NT2/D1 (cell line): ENCODE results near the gene SLC26A6.

Experiments used
- DNase-seq: peaks from one replicate; pipeline ENCODE4 v3.0.0-alpha.2; 2011; ENCODE audit warnings: low read depth, low spot score
- H3K27me3 ChIP-seq: 2 replicates; pipeline ENCODE4 v1.6.0; 2011; ENCODE audit warnings: mild to moderate bottlenecking; ENCODE audit not compliant: insufficient read length, insufficient read depth
- H3K36me3 ChIP-seq: 2 replicates; pipeline ENCODE4 v1.6.1; 2011; ENCODE audit warnings: mild to moderate bottlenecking, low read length, mixed read lengths; ENCODE audit not compliant: insufficient read depth, insufficient read length
- H3K4me1 ChIP-seq: 2 replicates; pipeline ENCODE4 v1.5.1; 2011; ENCODE audit not compliant: insufficient read depth, insufficient read length
- H3K4me3 ChIP-seq: 2 replicates; pipeline ENCODE4 v1.5.1; 2011; ENCODE audit warnings: low read depth; ENCODE audit not compliant: insufficient read length
- H3K9ac ChIP-seq: 2 replicates; pipeline ENCODE4 v1.6.0; 2011; ENCODE audit warnings: low read depth; ENCODE audit not compliant: insufficient read length
- H3K9me3 ChIP-seq: 2 replicates; pipeline ENCODE4 v1.5.1; 2011; ENCODE audit warnings: mild to moderate bottlenecking, low read length; ENCODE audit not compliant: insufficient read depth
- SUZ12 ChIP-seq: IDR thresholded peaks from 2 replicates; pipeline ENCODE4 v1.6.1; 2011; ENCODE audit not compliant: insufficient read length, insufficient read depth; ENCODE audit errors: extremely low read depth
- YY1 ChIP-seq: IDR thresholded peaks from 2 replicates; pipeline ENCODE4 v1.6.1; 2011; ENCODE audit not compliant: insufficient read length, insufficient read depth
- ZNF274 ChIP-seq: IDR thresholded peaks from 2 replicates; pipeline ENCODE4 v1.6.1; 2011; ENCODE audit warnings: mild to moderate bottlenecking, low read depth, low read length

SLC26A6 gene

DNA sequence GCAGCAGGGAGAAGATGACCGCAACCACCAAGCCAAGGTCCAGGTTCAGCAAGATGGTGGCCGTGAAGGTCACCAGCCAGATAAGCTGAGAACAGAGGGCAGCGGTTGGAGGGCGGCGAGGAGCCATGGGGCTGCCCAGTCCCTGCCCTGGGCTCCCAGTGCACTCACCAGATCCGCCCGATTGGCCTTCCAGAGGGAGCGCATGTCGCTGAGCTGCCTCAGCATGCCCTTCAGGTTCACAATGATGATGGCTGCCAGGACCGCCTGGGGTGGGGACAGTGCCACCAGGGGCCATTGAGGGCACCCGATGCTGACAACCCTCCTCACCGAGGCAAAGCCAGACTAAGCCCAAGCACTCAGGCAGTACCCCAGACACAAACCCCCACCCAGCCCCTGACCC, 5.4 kb downstream of the SLC26A6 start:
- DNase-seq = no peak
- Histone ChIP-seq H3K9ac (no peak overlapping the region), H3K27me3 (no peaks in the 10 kb centered on the region), H3K4me3 (no peak overlapping the region), H3K9me3 (no peaks in the 10 kb centered on the region), H3K4me1 (peaks cover 10% of the 10 kb centered on the region), H3K36me3 (peaks cover 91% of the 10 kb centered on the region)
- TF ChIP-seq ZNF274 (no peak), SUZ12 (no peak), YY1 (no peak)

DNA sequence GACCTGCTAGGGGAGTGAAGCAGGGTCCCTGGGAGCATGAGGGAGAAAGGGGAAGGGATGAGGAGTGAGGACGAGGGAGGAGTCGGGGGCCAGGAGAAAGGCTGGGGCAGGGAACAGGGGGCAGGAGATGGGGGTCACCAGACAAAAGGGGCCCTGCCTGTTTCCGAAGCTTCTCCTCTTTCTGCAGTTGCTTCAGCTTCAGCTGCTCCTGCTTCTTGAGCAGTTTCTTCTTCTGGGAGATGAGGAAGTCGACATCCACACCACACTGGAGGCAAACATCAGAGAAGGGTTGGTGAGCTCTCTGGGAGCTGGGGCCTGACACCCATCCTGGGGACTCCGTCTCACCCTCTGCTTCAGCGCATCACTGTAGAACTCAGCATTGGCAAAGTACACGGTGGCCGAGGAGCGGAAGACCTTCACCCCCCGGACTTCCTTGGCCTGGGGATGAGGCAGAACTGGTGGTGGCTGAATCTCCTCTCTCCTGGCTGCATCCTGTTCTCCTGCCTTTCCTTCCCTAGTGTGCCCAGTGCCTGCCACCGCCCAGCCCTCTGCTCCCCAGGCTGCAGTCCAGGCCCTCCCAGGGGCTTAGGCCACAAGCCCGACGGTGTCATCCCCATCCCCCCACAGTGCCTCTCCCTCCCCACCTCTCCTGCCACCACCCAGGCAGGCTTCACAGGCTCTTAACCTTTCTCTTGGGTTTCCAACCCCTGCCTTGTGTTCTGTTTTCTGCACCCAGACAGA, 6.8 kb downstream of the SLC26A6 start:
- no peak for TF ChIP-seq ZNF274
- no peak for TF ChIP-seq YY1
- TF ChIP-seq SUZ12 = no peak
- no peaks in the 10 kb centered on the region for H3K27me3 ChIP-seq
- H3K36me3 ChIP-seq = peaks cover 95% of the 10 kb centered on the region
- H3K9me3 ChIP-seq = no peaks in the 10 kb centered on the region
- peaks cover 9% of the 10 kb centered on the region for H3K4me1 ChIP-seq
- DNase-seq = no peak
- no peak overlapping the region for H3K4me3 ChIP-seq
- no peak overlapping the region for H3K9ac ChIP-seq

DNA sequence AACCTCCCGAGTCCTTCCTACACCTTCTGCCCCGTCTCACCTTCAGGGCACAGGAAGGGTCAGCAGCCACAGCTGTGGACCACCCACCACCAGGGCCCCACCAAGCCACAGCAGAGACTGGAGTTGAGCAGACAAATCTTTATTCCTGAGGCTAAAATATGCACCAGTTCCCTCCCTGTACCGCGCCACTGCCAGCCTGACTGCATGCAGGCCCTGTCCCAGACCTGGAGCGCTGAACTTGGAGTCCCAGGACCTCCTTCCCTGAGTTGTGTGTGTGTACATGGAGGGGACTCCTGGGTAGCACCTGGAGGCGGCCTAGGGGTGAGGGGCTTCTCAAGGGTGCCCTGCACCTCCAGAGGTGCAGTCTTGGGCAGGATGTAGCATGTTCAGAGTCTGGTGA, 9.7 kb downstream of the SLC26A6 start:
- no peak overlapping the region for H3K9ac ChIP-seq
- H3K4me1 ChIP-seq = peaks cover 6% of the 10 kb centered on the region
- DNase-seq = no peak
- H3K27me3 ChIP-seq = no peaks in the 10 kb centered on the region
- TF ChIP-seq ZNF274 (no peak), SUZ12 (no peak), YY1 (no peak)
- peaks cover 74% of the 10 kb centered on the region for H3K36me3 ChIP-seq
- H3K4me3 ChIP-seq = no peak overlapping the region
- no peaks in the 10 kb centered on the region for H3K9me3 ChIP-seq

DNA sequence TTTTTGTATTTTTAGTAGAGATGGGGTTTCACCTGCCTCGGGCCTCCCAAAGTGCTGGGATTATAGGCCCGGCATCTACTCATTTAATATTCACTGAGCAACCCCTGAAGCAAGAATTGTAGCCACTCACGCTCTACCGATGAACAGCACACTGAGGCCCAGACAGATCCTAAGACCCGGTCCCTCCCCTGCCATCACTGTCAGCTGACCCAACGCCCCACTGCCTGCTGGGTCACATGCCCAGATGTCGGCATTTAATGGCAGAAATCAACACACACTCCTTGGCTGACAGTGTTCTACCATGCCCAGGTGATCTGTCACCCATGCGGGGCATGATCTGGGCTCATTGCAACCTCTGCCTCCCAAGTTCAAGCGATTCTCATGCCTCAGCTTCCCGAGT, 10.5 kb downstream of the SLC26A6 start:
- peaks cover 3% of the 10 kb centered on the region for H3K4me1 ChIP-seq
- TF ChIP-seq ZNF274 (no peak), YY1 (no peak), SUZ12 (no peak)
- H3K9ac ChIP-seq = no peak overlapping the region
- H3K27me3 ChIP-seq = no peaks in the 10 kb centered on the region
- no peaks in the 10 kb centered on the region for H3K9me3 ChIP-seq
- DNase-seq = no peak
- H3K4me3 ChIP-seq = no peak overlapping the region
- peaks cover 69% of the 10 kb centered on the region for H3K36me3 ChIP-seq

DNA sequence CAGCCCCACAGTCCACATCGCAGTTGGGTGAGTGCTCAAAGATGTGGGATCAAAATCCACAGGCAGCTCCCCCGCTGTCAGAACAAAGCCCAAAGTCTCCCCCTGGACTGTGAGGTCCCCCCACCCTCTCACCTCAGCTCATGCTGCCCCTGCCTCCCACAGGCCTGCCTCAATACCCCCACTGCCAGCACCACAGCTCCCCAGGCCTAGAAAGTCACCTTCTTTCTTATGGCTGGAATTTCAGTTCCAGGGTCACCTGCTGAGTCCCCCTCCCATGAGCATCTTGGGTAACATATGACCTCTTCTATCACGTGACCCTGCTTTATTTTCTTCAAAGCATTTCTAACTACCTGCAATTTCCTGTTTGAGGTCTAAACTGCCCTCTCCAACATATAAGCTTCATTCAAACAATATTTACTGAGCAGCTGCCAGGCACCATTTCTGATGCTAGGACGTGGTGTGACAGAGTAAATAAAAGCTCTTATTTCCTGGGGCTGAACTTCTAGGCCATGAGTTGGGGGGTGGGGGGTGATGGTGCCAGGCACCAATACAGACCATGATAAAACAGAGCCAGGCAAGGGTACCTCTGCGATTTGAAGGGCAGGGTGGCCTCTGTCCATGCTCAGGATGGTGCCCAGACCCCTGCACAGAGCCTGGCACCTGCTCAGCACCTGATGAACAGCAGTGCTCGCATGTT, 11.3 kb downstream of the SLC26A6 start:
- Histone ChIP-seq H3K4me1 (no peaks in the 10 kb centered on the region), H3K9me3 (peaks cover 3% of the 10 kb centered on the region), H3K4me3 (no peak overlapping the region), H3K36me3 (peaks cover 63% of the 10 kb centered on the region), H3K27me3 (no peaks in the 10 kb centered on the region), H3K9ac (no peak overlapping the region)
- no peak for DNase-seq
- TF ChIP-seq SUZ12 (no peak), YY1 (no peak), ZNF274 (no peak)

DNA sequence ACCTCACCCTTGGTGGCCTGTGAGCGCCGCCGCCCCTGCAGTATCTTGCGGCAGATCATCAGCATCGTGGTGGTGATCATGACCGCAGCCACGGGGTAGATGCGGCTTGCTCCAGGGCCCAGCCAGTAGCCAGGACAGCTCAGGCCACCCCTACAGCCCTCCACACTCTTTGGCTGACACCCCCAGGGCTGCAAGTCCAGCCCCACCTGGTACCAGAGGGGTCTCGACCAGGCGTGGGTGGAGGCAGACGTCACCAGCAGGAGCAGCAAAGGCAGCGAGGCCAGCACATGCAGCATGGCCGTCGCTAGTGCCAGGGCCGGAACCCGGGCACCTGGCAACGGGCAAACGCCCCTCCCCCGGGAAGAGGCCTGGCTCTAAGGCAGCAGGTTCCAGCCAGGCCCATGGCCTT, 13.8 kb downstream of the SLC26A6 start, which contains the start of gene TMEM89:
TMEM89 (minus strand) TSS at position 309 of the 409 bp plus-strand sequence; CDS start at position 296, 13 bp downstream.
- no peaks in the 10 kb centered on the region for H3K4me1 ChIP-seq
- H3K27me3 ChIP-seq = no peaks in the 10 kb centered on the region
- no peak within 1 kb of the TSS for H3K9ac ChIP-seq
- no peak within 1 kb of the TSS for H3K4me3 ChIP-seq
- no peak for TF ChIP-seq ZNF274
- TF ChIP-seq YY1 = no peak
- no peak for TF ChIP-seq SUZ12
- peaks cover 28% of the 10 kb centered on the region for H3K9me3 ChIP-seq
- DNase-seq = no peak
- peaks cover 44% of the 10 kb centered on the region for H3K36me3 ChIP-seq

DNA sequence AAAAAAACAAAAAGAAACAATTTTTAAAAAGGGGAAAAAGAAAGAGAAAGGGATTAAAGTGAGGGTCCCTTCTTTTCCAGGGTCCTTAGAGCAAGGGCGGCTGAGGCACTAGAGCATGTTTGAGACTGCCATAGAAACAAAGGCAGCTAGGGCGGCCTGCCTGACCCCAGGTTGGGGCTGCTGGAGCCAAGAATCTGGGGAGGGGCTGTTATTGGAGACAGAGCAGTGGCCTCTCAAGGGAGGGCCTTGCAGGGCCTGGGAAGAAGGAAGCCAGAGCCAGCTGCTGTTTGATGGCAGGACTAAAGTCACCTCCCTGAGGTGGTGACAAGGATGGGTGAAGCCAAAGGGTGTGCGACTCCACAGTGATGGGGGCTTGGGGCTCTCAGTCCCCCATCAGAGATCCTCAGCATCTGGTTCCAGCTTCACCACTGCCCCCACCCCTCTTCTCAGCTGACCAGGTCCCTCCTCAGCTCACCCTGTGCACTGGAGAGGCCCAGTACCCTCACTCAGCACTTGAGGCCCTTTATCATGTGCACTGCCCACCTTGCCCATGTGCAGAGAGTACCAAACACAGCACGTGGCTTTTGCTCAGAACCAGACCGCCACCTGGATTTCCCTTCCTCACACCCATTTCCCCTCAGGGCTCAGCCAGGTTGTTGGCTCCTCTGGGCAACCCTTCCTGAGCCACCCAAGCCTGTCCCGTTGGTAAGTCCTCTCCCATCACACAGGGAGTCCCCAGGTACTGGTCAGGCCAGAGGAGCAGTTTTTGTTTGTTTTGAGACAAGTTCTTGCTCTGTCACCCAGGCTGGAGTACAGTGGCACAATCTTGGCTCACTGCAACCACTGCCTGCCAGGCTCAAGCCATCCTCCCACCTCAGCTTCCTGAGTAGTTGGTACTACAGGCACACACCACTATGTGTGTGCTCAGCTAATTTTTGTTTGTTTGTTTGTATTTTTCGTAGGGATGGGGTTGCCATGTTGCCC, 15.4 kb downstream of the SLC26A6 start:
- Histone ChIP-seq H3K36me3 (peaks cover 27% of the 10 kb centered on the region), H3K4me1 (no peaks in the 10 kb centered on the region), H3K9ac (no peak overlapping the region), H3K4me3 (no peak overlapping the region), H3K27me3 (no peaks in the 10 kb centered on the region), H3K9me3 (peaks cover 36% of the 10 kb centered on the region)
- no peak for DNase-seq
- no peak for TF ChIP-seq ZNF274
- no peak for TF ChIP-seq YY1
- TF ChIP-seq SUZ12 = no peak
